ENCODE results near the gene KCNQ2. TPM values are rescaled to one million over a fixed set of nuclear protein-coding genes. Genes with fewer than 3 reads are reported as not detected.

The KCNQ2 gene
- polyA plus RNA-seq, 4 donors: 4.9 to 9.0 (median 5.1) TPM

DNA sequence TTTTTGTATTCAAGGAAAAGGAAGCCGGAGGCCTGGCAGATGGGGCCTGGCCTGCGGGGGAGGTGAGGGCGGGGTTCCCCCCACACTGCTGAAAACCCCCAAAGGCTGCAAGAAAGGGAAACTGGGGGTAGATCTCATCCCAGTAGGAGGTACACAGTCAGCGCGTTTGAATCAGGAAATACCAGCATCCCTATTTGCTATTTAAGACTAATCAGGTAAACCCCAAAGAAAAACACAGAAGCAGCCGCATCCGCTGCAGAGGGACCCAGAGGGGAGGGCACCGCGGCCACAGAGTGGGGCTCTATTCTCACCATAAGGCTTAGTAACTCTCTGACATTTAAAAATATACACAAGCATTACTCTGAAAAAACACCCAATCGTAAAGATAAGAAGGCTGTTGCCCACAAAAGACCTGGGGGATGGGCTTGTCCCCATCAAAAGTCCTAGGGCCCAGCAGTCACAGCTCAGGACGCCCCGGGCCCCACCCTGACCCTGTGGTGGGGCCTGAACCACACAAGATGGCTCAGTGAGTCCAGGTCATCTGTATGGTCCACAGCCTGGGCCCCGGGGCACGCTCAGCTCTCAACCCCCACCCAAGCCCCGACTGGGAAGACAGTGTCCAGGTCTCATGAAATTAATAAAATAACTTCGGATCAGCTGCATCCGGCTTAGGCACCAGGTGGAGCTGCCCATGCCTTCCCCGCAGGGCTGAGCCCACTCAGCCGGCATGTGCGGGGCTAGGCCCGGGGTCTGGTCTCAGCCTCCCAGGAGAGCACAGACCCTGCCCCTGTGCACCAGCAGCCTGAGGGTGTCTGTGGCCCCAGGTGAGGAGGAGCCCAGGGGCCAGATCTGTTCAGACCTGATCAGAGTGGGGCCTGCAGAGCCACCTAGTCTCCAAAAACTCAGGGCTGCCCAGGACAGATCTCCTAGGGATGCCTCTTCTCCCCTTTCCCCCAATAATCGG, 31.0 kb downstream of the KCNQ2 start:
- no peak for DNase-seq (ENCODE audit: low read depth in 4 of 4, low spot score in 3 of 4)

DNA sequence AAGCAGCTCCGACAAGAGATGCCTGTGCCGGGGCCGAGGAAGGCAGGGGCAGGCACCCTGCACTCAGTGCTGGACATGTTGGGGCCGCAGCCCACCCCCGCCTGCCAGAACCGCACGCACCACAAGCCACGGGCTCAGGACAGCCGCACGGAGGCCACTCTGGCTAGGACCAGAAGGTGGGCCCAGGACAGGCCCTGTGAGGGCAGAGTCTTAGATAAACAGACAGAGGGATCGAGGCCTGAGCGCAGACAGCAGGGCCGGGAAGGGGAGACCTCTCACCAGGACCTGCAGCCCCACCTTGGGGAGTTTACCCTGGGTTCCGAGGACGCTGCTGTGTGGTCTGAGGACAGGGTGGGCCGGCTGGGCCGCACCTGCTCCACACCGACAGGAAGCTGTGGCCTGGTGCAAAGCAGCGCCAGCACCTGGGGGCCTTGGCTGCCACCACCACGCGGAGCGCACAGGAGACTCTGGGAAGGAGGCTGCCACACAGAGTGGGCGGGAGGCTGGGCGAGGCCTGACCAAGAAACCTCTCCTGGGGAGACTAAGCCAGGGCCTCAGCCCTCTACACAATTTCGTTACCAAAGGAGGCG, 32.0 kb downstream of the KCNQ2 start:
- DNase-seq (ENCODE audit: low read depth in 4 of 4, low spot score in 3 of 4): no peak

DNA sequence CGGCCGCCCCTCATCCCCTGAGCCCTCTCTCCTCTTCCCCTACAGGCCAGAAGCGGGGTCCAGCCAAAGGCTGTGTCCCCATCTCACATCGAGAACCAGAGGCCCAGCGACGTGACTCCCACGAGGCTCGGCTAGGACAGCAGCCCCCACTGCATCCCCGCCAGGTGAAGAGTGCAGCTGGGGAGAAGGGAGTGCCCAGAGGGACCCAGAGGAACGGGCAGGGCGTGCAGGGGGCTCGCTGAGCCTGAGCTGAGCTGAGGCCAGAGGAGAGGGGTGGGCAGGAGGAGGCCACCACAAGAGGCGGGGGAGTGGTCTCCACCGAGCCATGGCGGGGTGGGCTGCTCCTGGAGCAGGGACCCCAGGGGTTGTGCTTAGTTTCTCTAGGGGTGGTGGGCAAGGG, 32.6 kb downstream of the KCNQ2 start:
- DNase-seq (ENCODE audit: low read depth in 4 of 4, low spot score in 3 of 4): no peak

DNA sequence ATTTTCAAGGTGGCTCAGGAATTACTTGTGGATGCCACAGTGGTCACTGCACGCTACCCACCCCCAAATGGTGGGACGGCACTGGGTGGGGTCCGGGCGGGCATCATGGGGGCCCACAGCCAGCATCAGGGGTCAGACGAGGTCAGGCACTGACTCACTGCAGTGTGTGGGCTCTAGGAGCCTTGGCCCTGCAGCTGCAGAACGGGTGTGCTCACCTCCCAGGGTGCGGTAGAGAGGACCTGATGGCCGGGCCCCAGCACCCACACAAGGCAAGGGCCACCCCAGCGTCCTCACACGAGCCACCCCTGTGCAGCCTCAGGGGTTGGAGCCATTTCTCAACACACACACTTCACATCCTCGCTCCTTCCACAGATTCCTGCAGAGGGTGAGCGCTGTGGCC, 34.3 kb downstream of the KCNQ2 start:
- no peak for DNase-seq (ENCODE audit: low read depth in 4 of 4, low spot score in 3 of 4)

DNA sequence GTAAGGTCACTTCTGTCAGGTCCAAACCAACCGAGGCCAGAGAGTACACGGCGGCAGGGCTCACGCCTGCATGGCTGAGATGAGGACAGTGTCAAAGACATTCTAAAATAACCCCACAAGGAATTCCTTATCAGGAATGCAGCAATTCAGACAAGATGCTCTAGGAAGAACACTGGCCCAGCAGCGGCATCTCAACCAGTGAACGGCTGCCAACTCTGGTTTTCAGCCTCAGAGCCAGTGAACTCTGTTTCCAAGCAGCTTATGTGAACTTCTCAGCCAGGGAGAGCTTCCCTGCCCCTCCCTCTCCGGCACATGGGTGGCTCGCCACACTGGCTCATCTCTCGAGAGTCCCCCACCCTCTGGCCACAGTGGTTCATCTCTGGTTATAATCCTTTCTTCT, 36.9 kb downstream of the KCNQ2 start:
- no peak for DNase-seq (ENCODE audit: low read depth in 4 of 4, low spot score in 3 of 4)

DNA sequence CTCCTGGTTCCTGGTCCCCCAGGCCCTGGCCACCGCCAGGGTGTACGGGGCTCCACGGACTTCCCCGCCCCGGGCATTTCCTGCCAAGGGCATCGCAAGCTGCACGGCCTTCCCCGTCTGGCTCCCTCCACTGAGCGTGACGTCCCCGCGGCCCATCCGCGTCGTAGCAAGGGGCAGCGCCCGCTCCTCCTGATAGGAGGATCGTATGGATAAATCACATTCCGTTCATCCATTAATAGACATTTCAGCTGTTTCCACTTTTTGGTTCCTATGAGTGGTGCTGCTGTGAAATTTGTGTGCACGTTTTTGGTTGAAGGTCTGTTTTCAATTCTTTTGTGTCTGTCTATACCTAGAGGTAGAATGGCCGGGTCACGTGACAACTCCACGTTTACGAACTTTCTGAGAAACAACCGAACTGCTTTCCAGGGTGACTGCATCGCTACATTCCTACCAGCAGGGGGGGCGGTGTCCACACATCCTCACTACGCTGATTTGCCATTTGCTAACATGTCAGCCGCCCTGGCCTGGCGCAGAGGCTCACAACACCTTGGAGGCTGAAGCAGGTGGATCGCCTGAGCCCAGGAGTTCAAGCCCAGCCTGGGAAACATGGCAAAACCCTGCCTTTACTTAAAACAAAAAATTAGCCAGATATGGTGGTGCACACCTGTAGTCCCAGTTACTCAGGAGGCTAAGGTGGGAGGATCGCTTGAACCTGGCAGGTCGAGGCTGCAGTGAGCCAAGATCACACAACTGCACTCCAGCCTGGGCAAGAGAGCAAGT, 37.7 kb downstream of the KCNQ2 start:
- peak in 3 of 4 donors; percentile 45 to 61 (median 45) for DNase-seq (ENCODE audit: low read depth in 4 of 4, low spot score in 3 of 4)

DNA sequence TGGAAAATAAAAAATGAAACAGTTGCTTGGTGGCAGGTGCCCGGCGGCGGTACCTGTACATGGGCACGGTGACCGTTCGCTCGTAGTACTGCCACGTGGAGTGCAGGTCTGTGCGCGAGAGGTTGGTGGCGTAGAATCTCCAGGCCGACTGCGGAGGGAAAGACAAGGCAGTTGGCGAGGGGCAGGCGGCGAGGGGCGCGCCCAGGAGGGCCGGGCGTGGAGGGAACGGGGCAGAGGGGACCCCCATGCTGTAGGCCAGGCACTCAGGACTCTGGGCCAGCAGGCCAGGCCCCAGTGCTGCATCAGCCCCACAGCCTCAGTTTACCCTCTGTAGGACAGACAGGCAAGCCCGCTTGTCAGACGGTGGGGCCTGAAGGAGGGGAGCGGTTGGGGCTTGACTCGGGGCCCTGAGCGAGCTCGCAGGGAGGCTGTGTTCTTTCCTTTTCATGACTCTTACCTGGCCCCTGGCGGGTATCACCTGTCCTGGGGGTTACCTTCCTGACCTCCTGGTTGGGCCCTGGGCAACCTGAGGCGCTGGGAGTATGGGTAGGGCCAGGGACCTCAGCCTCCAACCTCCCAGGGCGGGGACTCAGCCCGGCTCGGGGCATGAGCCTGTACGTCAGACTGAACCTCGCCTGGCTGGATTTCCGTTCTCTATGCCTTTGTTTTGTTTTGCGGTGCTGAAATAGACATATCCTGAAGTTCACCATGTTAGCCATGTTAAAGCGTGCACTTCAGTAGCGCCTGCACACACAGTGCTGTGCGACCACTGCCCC, 38.5 kb downstream of the KCNQ2 start:
- DNase-seq (ENCODE audit: low read depth in 4 of 4, low spot score in 3 of 4): no peak

DNA sequence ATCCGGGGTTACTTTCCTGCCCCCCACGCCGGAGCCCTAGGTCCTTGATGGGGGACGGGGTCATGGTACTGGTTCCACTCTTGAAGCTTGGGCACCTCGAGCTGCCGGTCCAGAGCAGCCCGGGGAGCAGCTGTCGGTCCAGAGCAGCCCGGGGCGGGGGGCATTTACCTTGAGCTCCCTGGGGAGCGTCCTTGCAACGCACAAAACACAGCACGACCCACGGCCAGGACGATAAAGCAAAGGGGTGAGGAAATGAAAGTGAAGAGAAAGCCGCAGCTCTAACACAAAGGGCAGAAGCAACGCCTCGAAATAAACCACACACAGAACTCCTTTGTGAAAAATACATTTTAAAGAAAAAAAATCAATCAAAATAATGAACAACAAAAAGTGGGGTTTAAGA, 39.1 kb downstream of the KCNQ2 start:
- no peak for DNase-seq (ENCODE audit: low read depth in 4 of 4, low spot score in 3 of 4)

DNA sequence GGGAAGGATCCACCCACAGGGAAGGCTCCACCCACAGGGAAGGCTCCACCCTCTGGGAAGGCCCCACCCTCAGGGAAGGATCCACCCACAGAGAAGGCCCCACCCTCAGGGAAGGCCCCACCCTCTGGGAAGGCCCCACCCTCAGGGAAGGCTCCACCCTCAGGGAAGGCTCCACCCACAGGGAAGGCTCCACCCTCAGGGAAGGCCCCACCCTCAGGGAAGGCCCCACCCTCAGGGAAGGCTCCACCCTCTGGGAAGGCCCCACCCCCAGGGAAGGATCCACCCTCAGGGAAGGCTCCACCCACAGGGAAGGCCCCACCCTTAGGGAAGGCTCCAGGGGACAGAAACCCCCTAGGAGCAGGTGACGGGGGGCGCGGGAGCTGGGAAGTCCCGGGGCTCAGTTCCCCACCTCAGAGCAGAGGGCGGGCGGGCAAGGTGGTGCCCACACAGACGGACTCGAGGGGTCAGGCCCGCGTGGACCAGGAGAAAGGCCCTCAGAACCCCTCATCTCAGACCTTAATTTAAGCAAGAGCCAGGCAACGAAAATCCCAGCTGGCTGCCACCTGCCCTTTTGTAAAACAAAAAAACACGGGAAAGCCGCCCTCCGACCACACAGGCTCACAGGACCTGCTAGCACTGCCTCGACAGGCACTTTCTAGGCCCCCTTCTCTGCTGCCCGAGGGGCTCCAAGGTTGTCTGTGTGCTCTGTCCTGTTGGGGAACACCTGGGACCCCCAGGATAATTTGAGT, 39.7 kb downstream of the KCNQ2 start:
- DNase-seq (ENCODE audit: low read depth in 4 of 4, low spot score in 3 of 4): no peak

DNA sequence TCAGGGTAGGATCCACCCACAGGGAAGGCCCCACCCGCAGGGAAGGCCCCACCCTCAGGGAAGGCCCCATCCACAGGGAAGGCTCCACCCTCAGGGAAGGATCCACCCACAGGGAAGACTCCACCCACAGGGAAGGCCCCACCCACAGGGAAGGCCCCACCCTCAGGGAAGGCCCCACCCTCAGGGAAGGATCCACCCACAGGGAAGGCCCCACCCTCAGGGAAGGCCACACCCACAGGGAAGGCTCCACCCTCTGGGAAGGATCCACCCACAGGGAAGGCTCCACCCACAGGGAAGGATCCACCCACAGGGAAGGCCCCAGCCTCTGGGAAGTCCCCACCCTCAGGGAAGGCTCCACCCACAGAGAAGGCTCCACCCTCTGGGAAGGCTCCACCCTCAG, 40.5 kb downstream of the KCNQ2 start:
- DNase-seq (ENCODE audit: low read depth in 4 of 4, low spot score in 3 of 4): no peak

DNA sequence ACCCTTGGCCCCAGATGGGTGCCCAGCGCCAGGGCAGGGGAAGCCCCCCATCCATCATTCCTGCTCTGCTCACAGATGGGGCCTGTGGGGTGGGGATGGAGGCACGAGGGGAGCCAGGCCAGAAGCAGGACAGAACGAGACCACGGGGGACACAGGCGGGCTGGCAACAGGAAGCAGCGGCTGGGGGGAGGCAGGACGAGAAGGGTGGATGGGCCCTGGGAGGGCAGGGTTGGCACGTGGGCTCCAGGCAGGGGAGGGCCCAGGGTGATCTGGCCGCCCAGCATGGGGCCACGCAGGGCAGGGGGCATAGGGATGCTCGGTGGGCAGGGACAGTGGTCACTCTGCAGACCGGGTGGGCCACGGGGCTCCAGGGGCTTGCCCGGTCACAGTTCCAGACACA, 41.6 kb downstream of the KCNQ2 start:
- no peak for DNase-seq (ENCODE audit: low read depth in 4 of 4, low spot score in 3 of 4)

DNA sequence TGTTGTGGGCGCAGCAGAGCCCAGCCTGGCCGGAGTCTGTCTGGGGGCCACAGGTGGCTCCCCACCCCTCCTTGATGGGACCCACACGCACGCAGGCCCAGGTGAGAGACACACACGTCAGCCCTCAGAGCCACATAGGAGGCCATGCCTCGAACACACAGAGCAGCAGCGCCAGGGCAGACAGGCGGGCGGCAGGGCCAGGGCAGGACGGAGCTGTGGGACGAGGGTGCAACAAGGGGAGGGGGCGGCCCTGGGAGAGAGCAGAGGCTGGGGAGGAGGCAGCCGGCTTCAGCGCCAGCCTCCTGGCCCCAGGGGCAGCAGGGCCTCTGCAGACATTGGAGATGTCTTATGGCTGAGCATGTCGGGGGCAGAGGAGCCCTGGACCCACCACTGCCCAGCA, 42.5 kb downstream of the KCNQ2 start:
- no peak for DNase-seq (ENCODE audit: low read depth in 4 of 4, low spot score in 3 of 4)

DNA sequence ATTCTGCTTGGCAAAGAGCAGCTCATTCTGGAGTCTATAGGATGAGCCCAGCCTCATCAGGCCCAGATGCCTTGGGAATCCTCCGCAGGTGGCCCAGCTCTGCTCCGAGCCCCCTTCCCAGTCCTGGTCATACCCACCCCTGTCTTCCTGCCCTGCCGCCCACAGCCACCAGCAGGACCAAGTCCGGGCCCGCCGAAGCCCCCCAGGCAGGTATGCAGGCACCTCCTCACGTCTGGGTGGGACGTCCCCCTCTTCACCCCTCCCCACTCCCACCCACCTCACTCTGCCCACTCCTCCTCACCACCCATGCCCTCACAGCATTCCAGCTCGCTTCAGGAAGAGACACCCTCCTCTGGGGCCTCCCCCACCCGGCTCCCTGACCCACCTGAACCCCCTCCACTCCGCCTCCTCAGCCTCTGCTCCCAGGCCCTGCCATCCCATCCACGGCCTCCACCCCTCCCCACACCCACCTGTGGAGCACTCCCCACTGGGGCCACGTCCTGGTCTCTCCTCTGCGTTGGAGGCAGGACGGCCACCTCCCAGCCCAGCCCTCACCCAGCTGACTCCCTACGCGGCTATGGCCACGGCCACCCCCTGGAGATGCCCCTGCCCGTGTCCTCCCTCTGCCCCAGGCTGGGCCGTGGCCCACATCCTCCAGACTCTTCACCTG, 43.4 kb downstream of the KCNQ2 start:
- no peak for DNase-seq (ENCODE audit: low read depth in 4 of 4, low spot score in 3 of 4)

DNA sequence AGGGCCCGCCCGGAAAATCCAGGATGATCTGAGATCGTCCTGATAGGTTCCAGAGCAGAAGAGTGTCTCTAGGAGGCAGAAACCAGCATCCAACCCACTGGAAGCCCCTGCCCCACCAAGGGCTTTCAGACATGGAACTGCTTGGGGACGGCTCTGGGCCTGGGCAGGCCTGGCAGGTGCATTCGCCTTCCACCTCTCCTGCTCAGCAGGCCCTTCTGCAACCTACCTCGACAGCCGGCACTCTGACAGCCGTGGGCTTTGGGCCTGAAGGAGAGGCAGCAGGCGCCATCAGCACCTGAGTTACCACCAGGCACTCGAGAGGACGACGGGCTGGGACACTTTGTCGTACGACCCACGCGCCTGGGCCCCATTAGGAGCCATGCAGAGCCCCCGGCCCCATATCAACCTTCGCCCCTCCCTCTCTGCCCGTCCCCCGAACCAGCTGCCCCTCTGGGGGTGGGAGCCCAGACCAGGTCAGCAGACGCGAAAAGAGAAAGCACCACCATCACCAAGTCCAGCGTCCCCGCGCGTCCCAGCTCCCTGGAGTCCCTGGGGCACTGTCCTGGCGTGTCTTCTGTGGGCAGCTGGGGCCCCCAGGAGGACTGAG, 44.6 kb downstream of the KCNQ2 start:
- DNase-seq (ENCODE audit: low read depth in 4 of 4, low spot score in 3 of 4): no peak

DNA sequence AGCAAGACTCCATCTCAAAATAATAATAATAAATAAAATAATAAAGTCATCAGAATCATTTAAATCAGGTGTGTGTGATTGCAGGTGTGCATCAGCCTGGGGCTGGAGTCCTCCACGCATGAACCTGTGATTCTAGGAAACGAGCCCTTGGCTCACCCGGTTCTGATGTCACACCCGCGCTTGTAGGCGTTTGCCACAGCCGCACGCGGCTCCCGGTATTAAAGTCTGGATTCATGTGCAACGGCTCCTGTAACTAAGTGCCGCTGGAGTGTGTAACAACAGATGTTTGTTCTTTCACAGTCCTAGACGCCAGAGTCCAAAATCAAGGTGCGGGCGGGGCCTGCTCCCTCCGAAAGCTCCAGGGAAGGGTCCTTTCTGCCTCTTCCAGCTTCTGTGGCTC, 45.2 kb downstream of the KCNQ2 start:
- DNase-seq (ENCODE audit: low read depth in 4 of 4, low spot score in 3 of 4): no peak

DNA sequence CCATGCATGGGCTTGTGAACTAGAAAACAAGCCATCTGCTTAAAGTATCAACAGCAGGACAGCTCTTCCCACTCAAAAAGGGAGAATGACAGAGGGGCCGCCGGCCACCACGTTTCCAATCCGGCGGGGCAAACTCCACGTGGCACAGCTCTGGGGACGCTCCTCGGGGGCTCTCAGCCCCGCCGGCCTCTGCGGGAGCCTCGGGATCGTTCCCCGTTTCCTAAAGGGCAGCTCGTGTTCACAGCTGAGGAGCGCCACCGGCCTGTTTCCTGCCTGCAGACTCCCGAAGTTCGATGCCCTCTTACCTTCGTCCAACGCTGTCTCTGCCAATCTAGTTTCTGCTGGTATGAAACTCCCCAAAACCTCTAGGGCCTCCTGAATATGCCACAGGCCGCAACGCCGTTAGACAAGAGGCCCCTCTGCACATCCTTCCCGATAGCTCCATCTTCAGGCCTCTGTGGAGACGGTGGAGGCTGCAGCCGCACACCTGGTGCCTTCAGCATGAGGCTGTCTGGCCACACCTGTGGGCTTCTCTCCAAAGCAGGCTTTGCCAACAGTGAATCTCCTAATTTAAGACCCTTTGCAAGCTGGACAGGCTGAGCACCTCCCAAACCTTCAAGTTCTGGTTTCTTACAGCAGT, 46.5 kb downstream of the KCNQ2 start:
- no peak for DNase-seq (ENCODE audit: low read depth in 4 of 4, low spot score in 3 of 4)

DNA sequence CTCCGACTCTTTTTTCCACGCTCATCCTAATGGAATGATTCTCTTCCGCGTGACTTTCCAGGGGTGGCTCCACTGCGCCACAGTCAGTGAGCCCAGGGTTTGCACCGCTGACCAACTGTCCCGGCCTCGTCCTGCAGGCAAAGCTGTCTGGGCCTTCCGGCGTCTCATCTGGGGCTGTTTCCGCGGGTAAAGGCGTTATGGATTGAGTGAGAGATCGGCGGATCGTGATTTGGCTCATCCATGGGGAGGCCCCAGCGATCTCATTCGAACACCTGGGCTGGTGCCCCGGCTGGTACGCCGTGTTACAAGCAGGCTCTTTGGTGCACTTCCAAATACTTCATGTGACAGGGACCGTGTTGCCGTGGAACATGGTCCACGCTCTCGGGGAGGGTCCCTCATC, 47.8 kb downstream of the KCNQ2 start:
- DNase-seq (ENCODE audit: low read depth in 4 of 4, low spot score in 3 of 4): no peak

DNA sequence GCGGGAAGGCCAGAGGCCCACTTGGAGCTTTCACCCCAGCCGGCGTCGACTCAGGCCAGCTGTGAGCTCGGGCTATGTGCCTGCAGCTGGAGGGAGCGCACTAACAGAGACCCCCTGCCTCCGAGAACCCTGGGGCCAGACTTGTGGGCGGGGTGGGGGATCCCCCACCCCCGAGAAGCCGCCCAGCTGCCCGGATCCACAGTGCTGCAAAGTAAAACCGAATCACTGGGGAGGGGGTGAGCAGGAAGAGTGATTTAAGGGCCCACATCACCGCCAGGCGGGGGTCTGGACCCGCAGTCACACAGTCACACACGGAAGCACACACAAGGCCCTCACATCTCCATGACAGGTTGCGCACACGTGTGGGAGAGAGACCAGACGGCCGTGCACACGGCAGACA, 48.7 kb downstream of the KCNQ2 start:
- no peak for DNase-seq (ENCODE audit: low read depth in 4 of 4, low spot score in 3 of 4)

DNA sequence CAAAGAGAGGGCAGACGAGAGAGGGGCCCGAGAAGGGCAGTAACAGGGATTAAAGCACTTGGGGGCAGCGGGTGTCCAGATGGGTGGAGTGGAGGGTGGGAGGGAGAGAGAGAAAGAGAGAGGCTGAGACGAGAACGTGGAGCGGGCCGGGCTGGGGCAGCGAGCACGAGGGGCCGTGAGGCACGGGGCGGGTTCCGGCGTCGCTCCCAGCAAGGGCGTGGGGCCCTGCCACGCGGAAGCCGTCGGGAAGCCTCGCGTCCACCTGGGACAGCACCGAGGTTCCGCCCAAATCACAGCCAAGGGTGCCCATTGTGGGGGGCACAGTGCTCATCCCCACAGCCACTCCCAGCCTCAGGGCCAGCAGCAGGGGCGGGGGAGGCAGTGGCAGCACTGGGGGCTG, 49.8 kb downstream of the KCNQ2 start:
- no peak for DNase-seq (ENCODE audit: low read depth in 4 of 4, low spot score in 3 of 4)
